Caki2 (cell line): ENCODE measurements around the gene GOPC. TPM values are rescaled to one million over a fixed set of nuclear protein-coding genes. Genes with fewer than 3 reads are reported as not detected.
"Not testable (repeated sequence)": the region's sequence is repeated elsewhere in the genome, so short reads cannot be mapped to it uniquely, and the experiment has no call there.

Experiments used
- DNase-seq: peaks from one replicate; pipeline ENCODE4 v3.0.0-alpha.2; 2015; ENCODE audit warnings: low read depth
- in situ Hi-C: cut with HindIII; loops from 2 replicates; pipeline ENCODE4 v1.10.0; 2016; ENCODE audit warnings: low sequenced_read_pairs, low pct_unique_long_range_greater_than_20kb, mixed read lengths
- total RNA-seq: library from RNA; depleted of rRNA; stranded (reverse); fragments of >200 nt; shearing (Covaris generic); gene quantifications from 2 replicates; pipeline ENCODE4 v1.2.3, GENCODE V29; 2014; ENCODE audit warnings: low replicate concordance; rRNA removed

GOPC gene
- total RNA-seq, 1 experiment from 2014 or later = 8.0 TPM

GRCh38 chr6:117531346-117531745 is 71.0 kb downstream of the GOPC start:
- DNase-seq = no peak
- in situ Hi-C loops = no loop called here

- in situ Hi-C loops = no loop called here
- no peak for DNase-seq
Measured at GRCh38 chr6:117530467-117531242, 71.7 kb downstream of the GOPC start.

GRCh38 chr6:117525607-117526006 is 76.7 kb downstream of the GOPC start:
- DNase-seq = no peak
- in situ Hi-C loops = no loop called here

- in situ Hi-C loops = no loop called here
- DNase-seq = no peak
Measured at GRCh38 chr6:117521791-117522502, 80.4 kb downstream of the GOPC start.

- DNase-seq = no peak
- in situ Hi-C loops = no loop called here
Measured at GRCh38 chr6:117520603-117521395, 81.5 kb downstream of the GOPC start.

- no peak for DNase-seq
- in situ Hi-C loops = no loop called here
Measured at GRCh38 chr6:117518870-117519269, 83.4 kb downstream of the GOPC start.

- in situ Hi-C loops, DNase-seq: not testable (repeated sequence)
Measured at GRCh38 chr6:117517995-117518394, 84.3 kb downstream of the GOPC start.

- in situ Hi-C loops = no loop called here
- no peak for DNase-seq
Measured at GRCh38 chr6:117515326-117515725, 87.0 kb downstream of the GOPC start.

GRCh38 chr6:117514655-117515054 is 87.7 kb downstream of the GOPC start:
- DNase-seq = no peak
- in situ Hi-C loops = no loop called here

- no peak for DNase-seq
- in situ Hi-C loops = no loop called here
Measured at GRCh38 chr6:117513778-117514365, 88.4 kb downstream of the GOPC start.

GRCh38 chr6:117512987-117513573 is 89.2 kb downstream of the GOPC start:
- DNase-seq = no peak
- in situ Hi-C loops = no loop called here

GRCh38 chr6:117512056-117512828 is 90.1 kb downstream of the GOPC start:
- no peak for DNase-seq
- in situ Hi-C loops = no loop called here

Other genes with a start within 250 kb of the GOPC start
- gene ROS1, start 176.6 kb downstream of the GOPC start, total RNA-seq = not detected in 2 replicates
- 10.4 and 19.9 TPM in 2 replicates for gene DCBLD1, start 119.8 kb downstream of the GOPC start, total RNA-seq
- 21.0 and 23.6 TPM in 2 replicates for gene NUS1, start 73.0 kb upstream of the GOPC start, total RNA-seq